K562 (cell line): ENCODE results near the gene C16orf78. TPM values are rescaled to one million over a fixed set of nuclear protein-coding genes. Genes with fewer than 3 reads are reported as not detected.

Source experiments
- ATAC-seq: fragments of 200-7000 bp; cut with Tn5 transposase; 3 replicates; pipeline ENCODE4 v1.9.1; 2020; ENCODE audit warnings: moderate library complexity
- BruUV-seq: library from RNA; stranded (reverse); fragments of 400-500 nt; replicated peaks from 2 replicates; lab custom pipeline; 2021; lab: Mats Ljungman, UMichigan
- CTCF ChIA-PET: fragments of 300-600 bp; formaldehyde crosslinking; extraction: SDS; loops from one replicate; lab custom pipeline; 2021; ENCODE audit warnings: low intra/inter-chr PET ratio; lab: Yijun Ruan, JAX
- POLR2A ChIA-PET: fragments of 300-600, 350-650 bp; sonication (Branson Sonifier 250); formaldehyde crosslinking; extraction: SDS; loops from one replicate; lab custom pipeline; 2021; ENCODE audit warnings: antibody characterized with exemption, inconsistent platforms; lab: Yijun Ruan, JAX
- DNase-seq, 4 experiments: peaks; one replicate each; pipeline versions ENCODE4 v3.0.0 to v3.0.0-alpha.2; 2011 to 2018; ENCODE audit warnings: low spot score in 3 of 4, mixed read lengths in 3 of 4; ENCODE audit errors: extremely low read depth in 1 of 4
- FAIRE-seq: peaks from 2 replicates; lab custom pipeline; 2011; peaks lifted over from hg19 to GRCh38; lab: Jason Lieb, UNC
- H2AFZ ChIP-seq: 2 replicates; pipeline ENCODE4 v1.6.0; 2011; ENCODE audit warnings: low read depth, low read length, control low read depth, inconsistent platforms
- H3K27ac ChIP-seq: fragments of 200-600 bp; 3 replicates; pipeline ENCODE4 v1.8.0; 2011; ENCODE audit warnings: low read depth, mild to moderate bottlenecking, control low read depth, inconsistent platforms, low read length, moderate library complexity, mixed read lengths; ENCODE audit errors: extremely low read depth
- H3K27me3 ChIP-seq, 2 experiments: fragments of 300-600 bp in 1 of 2; 2 replicates in 1 of 2; 3 replicates in 1 of 2; pipeline versions ENCODE4 v1.6.0 to v1.8.0; 2011; ENCODE audit warnings: inconsistent platforms in 2 of 2, low read length in 2 of 2, mild to moderate bottlenecking in 1 of 2, mixed read lengths in 1 of 2, moderate library complexity in 1 of 2; ENCODE audit not compliant: control insufficient read depth in 2 of 2, insufficient read depth in 2 of 2
- H3K36me3 ChIP-seq: fragments of 300-600 bp; 3 replicates; pipeline ENCODE4 v1.8.0; 2011; ENCODE audit warnings: mild to moderate bottlenecking, low read length, inconsistent platforms; ENCODE audit not compliant: control insufficient read depth, insufficient read depth
- H3K4me1 ChIP-seq, 2 experiments: fragments of 200-600 bp in 1 of 2; replicated peaks in 1 of 2; 2 replicates in 1 of 2; 3 replicates in 1 of 2; pipeline versions ENCODE4 v1.5.1 to v1.8.0; 2011; ENCODE audit warnings: inconsistent platforms in 2 of 2, low read length in 2 of 2, mild to moderate bottlenecking in 1 of 2, mixed read lengths in 1 of 2, moderate library complexity in 1 of 2; ENCODE audit not compliant: control insufficient read depth in 2 of 2, insufficient read depth in 2 of 2
- H3K4me2 ChIP-seq: 2 replicates; pipeline ENCODE4 v1.6.1; 2011; ENCODE audit warnings: low read length, control low read depth, inconsistent platforms, mixed read lengths; ENCODE audit not compliant: insufficient read depth
- H3K4me3 ChIP-seq: fragments of 200-600 bp; sonication (generic), shearing (Covaris generic); 2 replicates; pipeline ENCODE4 v1.5.1; 2016; ENCODE audit warnings: control low read depth, inconsistent platforms
- H3K79me2 ChIP-seq: fragments of 200-600 bp; 3 replicates; pipeline ENCODE4 v1.8.0; 2011; ENCODE audit warnings: low read length, inconsistent platforms; ENCODE audit not compliant: control insufficient read depth, insufficient read depth
- H3K9ac ChIP-seq, 2 experiments: 2 replicates each; pipeline versions ENCODE4 v1.6.0 to v1.6.1; 2011; ENCODE audit warnings: low read depth in 2 of 2, low read length in 2 of 2, control low read depth in 1 of 2, inconsistent platforms in 1 of 2, mild to moderate bottlenecking in 1 of 2, mixed read lengths in 1 of 2; ENCODE audit not compliant: insufficient read depth in 1 of 2
- H3K9me1 ChIP-seq: one replicate; pipeline ENCODE4 v1.6.0; 2011; ENCODE audit warnings: inconsistent platforms, mild to moderate bottlenecking, low read length, moderate library complexity; ENCODE audit not compliant: control insufficient read depth, insufficient read depth
- H3K9me3 ChIP-seq: replicated peaks from 2 replicates; pipeline ENCODE4 v1.5.1; 2011; ENCODE audit warnings: low read depth, low read length, inconsistent platforms; ENCODE audit not compliant: control insufficient read depth, insufficient read depth
- H4K20me1 ChIP-seq: replicated peaks from 2 replicates; pipeline ENCODE4 v1.6.1; 2011; ENCODE audit warnings: low read length, inconsistent platforms, mixed read lengths; ENCODE audit not compliant: control insufficient read depth, insufficient read depth
- CREB3L1 ChIP-seq: fragments of 450-650 bp; IDR thresholded peaks from 2 replicates; pipeline ENCODE4 v1.6.1; 2014; ENCODE audit warnings: low read depth, mild to moderate bottlenecking, moderate library complexity, borderline replicate concordance
- FOXK2 ChIP-seq, 2 experiments: fragments of 450-650 bp; IDR thresholded peaks in 1 of 2; conservative IDR thresholded peaks in 1 of 2; 2 replicates each; pipeline ENCODE4 v1.6.1; 2016; ENCODE audit warnings: low read depth in 2 of 2, mild to moderate bottlenecking in 1 of 2
- HINFP ChIP-seq: fragments of 450-650 bp; conservative IDR thresholded peaks from 2 replicates; pipeline ENCODE4 v1.6.1; 2016; ENCODE audit warnings: missing genetic modification characterization, low read depth, mild to moderate bottlenecking, control low read depth, missing compliant biosample characterization
- KLF16 ChIP-seq: IDR thresholded peaks from 2 replicates; pipeline ENCODE4 v1.6.1; 2016; ENCODE audit warnings: antibody characterized with exemption
- PHTF2 ChIP-seq: fragments of 250-450 bp; sonication (Bioruptor Pico); IDR thresholded peaks from 2 replicates; pipeline ENCODE4 v1.5.0; 2021; ENCODE audit warnings: mild to moderate bottlenecking
- POLR3G ChIP-seq: IDR thresholded peaks from 2 replicates; pipeline ENCODE4 v1.6.1; 2011; ENCODE audit not compliant: insufficient read length, insufficient replicate concordance; ENCODE audit errors: extremely low read depth
- SAP30 ChIP-seq: fragments of 200-600 bp; sonication (generic); IDR thresholded peaks from 2 replicates; pipeline ENCODE4 v1.6.1; 2012; ENCODE audit warnings: borderline replicate concordance, low read depth, mild to moderate bottlenecking, moderate library complexity, low read length, control low read depth, inconsistent platforms; ENCODE audit not compliant: insufficient read depth, poor library complexity, severe bottlenecking
- SETDB1 ChIP-seq: IDR thresholded peaks from one replicate; pipeline ENCODE4 v1.6.1; 2012; ENCODE audit warnings: low read length, control low read depth, inconsistent platforms
- ZNF384 ChIP-seq: IDR thresholded peaks from 2 replicates; pipeline ENCODE4 v1.6.1; 2012; ENCODE audit warnings: low read depth, low read length, improper control_type of control experiment
- WGBS: fragments of 100-300 bp; shearing (Covaris generic); methylation state at CpG from one replicate; pipeline ENCODE4 v1.1.6; 2016; ENCODE audit warnings: low coverage, mixed read lengths; ENCODE audit not compliant: insufficient coverage; ENCODE audit errors: missing lambda C conversion rate; 5-methylcytosine and 5-hydroxymethylcytosine counted together
- in situ Hi-C: fragments of 300-500 bp; cut with MboI; formaldehyde crosslinking; loops from 4 replicates; pipeline ENCODE4 v1.15.0; 2018; ENCODE audit warnings: inconsistent platforms, mixed read lengths
- intact Hi-C: fragments of 100-400 bp; cut with micrococcal nuclease; formaldehyde crosslinking; loops from 2 replicates; pipeline ENCODE4 v1.14.2; 2022
- polyA plus RNA-seq, 8 experiments: library from polyadenylated mRNA; depleted of rRNA in 4 of 8; stranded (reverse) in 5 of 8; unstranded in 3 of 8; fragments of >200 nt; fragmentation: Nextera tagmentation in 2 of 8; fragmentation: Illumina TruSeq in 1 of 8; extraction: Ambion mirVana in 2 of 8; extraction: Trizol in 1 of 8; gene quantifications; 2 replicates each; pipeline versions ENCODE4 v1.2.1 to v1.2.3, GENCODE V29; 2011 to 2014; ENCODE audit warnings: inconsistent platforms in 1 of 8, missing spikeins in 1 of 8
- total RNA-seq, 7 experiments: library from RNA; depleted of rRNA in 6 of 7; stranded (reverse); fragments of >200 nt in 6 of 7; fragmentation: Illumina TruSeq in 2 of 7; extraction: Trizol in 2 of 7; gene quantifications; 2 replicates each; pipeline versions ENCODE4 v1.2.1 to v1.2.3, GENCODE V29; 2011 to 2021; ENCODE audit warnings: low replicate concordance in 1 of 7
- TF ChIP-seq, protein P1 (sequence below): sonication (generic); formaldehyde crosslinking; IDR thresholded peaks from 2 replicates; pipeline ENCODE4 v1.8.0; 2022; ENCODE audit warnings: mild to moderate bottlenecking, missing genetic modification reagents
- TF ChIP-seq, protein P2 (sequence below): fragments of 250-450 bp; sonication (Bioruptor Pico); IDR thresholded peaks from 2 replicates; pipeline ENCODE4 v1.5.0; 2020; ENCODE audit warnings: mild to moderate bottlenecking
- TF ChIP-seq, protein P3 (sequence below): fragments of 250-450 bp; sonication (Bioruptor Pico); IDR thresholded peaks from 2 replicates; pipeline ENCODE4 v1.4.0; 2020; ENCODE audit warnings: mild to moderate bottlenecking, moderate library complexity

The C16orf78 gene
- total and polyA plus RNA-seq, 9 of the 15 experiments (the other 6 are each of a cell fraction or from before 2014, with no cell fraction given): not detected

- Histone ChIP-seq H3K9me1 (no peaks in the 10 kb centered on the region), H3K4me3 (no peak overlapping the region), H4K20me1 (peaks cover 5% of the 10 kb centered on the region), H3K9me3 (no peaks in the 10 kb centered on the region), H3K27ac (no peak overlapping the region), H3K27me3 (peaks cover 18 to 33% of the 10 kb centered on the region in 2 experiments; a peak in 4 of 5 replicates), H2AFZ (no peak overlapping the region), H3K4me1 (no peaks in the 10 kb centered on the region), H3K79me2 (no peaks in the 10 kb centered on the region), H3K9ac (no peak overlapping the region), H3K36me3 (no peaks in the 10 kb centered on the region), H3K4me2 (no peak overlapping the region)
- FAIRE-seq: no peak
- ATAC-seq: no peak
- ChIA-PET POLR2A (no interaction called here), CTCF (no interaction called here)
- WGBS: 0% methylated on average over 5 of the region's 5 CpGs
- intact Hi-C loops (no loop called here), in situ Hi-C loops (no loop called here)
- DNase-seq: no peak
- BruUV-seq: no TSS peak
- TF ChIP-seq FOXK2 (conservative IDR thresholded peaks at IDR 0.05 in 1 of 2, IDR thresholded peaks at IDR 0.05 in 1 of 2; ENCODE audit: low read depth in 2 of 2) (no peak), HINFP (tag) (no peak), SAP30 (no peak), SETDB1 (no peak), ZNF384 (no peak), PHTF2 (CRISPR knock-in tag) (no peak), POLR3G (no peak), CREB3L1 (no peak), KLF16 (no peak)
- TF ChIP-seq, protein P1, sequence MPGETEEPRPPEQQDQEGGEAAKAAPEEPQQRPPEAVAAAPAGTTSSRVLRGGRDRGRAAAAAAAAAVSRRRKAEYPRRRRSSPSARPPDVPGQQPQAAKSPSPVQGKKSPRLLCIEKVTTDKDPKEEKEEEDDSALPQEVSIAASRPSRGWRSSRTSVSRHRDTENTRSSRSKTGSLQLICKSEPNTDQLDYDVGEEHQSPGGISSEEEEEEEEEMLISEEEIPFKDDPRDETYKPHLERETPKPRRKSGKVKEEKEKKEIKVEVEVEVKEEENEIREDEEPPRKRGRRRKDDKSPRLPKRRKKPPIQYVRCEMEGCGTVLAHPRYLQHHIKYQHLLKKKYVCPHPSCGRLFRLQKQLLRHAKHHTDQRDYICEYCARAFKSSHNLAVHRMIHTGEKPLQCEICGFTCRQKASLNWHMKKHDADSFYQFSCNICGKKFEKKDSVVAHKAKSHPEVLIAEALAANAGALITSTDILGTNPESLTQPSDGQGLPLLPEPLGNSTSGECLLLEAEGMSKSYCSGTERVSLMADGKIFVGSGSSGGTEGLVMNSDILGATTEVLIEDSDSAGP (CRISPR knock-in tag): no peak
- TF ChIP-seq, protein P2, sequence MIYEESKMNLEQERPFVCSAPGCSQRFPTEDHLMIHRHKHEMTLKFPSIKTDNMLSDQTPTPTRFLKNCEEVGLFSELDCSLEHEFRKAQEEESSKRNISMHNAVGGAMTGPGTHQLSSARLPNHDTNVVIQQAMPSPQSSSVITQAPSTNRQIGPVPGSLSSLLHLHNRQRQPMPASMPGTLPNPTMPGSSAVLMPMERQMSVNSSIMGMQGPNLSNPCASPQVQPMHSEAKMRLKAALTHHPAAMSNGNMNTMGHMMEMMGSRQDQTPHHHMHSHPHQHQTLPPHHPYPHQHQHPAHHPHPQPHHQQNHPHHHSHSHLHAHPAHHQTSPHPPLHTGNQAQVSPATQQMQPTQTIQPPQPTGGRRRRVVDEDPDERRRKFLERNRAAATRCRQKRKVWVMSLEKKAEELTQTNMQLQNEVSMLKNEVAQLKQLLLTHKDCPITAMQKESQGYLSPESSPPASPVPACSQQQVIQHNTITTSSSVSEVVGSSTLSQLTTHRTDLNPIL (CRISPR knock-in tag): no peak
- TF ChIP-seq, protein P3, sequence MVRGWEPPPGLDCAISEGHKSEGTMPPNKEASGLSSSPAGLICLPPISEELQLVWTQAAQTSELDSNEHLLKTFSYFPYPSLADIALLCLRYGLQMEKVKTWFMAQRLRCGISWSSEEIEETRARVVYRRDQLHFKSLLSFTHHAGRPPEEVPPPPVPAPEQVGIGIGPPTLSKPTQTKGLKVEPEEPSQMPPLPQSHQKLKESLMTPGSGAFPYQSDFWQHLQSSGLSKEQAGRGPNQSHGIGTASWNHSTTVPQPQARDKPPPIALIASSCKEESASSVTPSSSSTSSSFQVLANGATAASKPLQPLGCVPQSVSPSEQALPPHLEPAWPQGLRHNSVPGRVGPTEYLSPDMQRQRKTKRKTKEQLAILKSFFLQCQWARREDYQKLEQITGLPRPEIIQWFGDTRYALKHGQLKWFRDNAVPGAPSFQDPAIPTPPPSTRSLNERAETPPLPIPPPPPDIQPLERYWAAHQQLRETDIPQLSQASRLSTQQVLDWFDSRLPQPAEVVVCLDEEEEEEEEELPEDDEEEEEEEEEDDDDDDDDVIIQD (CRISPR knock-in tag): no peak
Observed at GRCh38 chr16:49437344-49437743, 63.7 kb downstream of the C16orf78 start.
